ENCODE data around the gene ZP3. TPM values are rescaled to one million over a fixed set of nuclear protein-coding genes. Genes with fewer than 3 reads are reported as not detected.

Gene ZP3
- total and polyA plus RNA-seq, 2 of the 8 experiments (the other 6 are each of a cell fraction or from before 2014, with no cell fraction given), result 1.5 to 2.4 TPM

- Histone ChIP-seq H3K9ac (replicated peaks in 1 of 4; ENCODE audit: extremely low read depth in 1 of 4, low read depth in 3 of 4, low read length in 3 of 4) (no peak overlapping the region), H3K79me1 (ENCODE audit: low read depth, low read length) (no peaks in the 10 kb centered on the region), H4K20me1 (replicated peaks in 1 of 2; ENCODE audit: control insufficient read depth in 1 of 2, insufficient read depth in 2 of 2, low read length in 2 of 2) (no peaks in the 10 kb centered on the region)
Observed at GRCh38 chr7:76408121-76408560, 16.6 kb upstream of the ZP3 start.

More at GRCh38 chr7:76408121-76408560, 16.6 kb upstream of the ZP3 start:
- no peaks in the 10 kb centered on the region for H3K27me3 ChIP-seq (replicated peaks in 1 of 4; ENCODE audit: control insufficient read depth in 3 of 4, extremely low read depth in 1 of 4, insufficient read depth in 3 of 4, low read length in 3 of 4)
- ChIA-PET POLR2A (ENCODE audit: partially characterized antibody) (interaction anchor here (0.7 to 2.7 kb wide), 8 partner anchors 9 to 108 kb away, joined by 3 to 8 read pairs (median 4); partner anchors contain the start of gene YWHAG), CTCF (ENCODE audit: partially characterized antibody) (interaction anchor here (0.8 to 1.5 kb wide), 3 partner anchors 8 to 17 kb away, joined by 3 to 5 read pairs (median 4); partner anchors contain the start of gene ZP3)
- no peak overlapping the region for H2BK15ac ChIP-seq (ENCODE audit: low read length)
- H2BK20ac ChIP-seq (ENCODE audit: low read length), result no peak overlapping the region
- H3K4me1 ChIP-seq (replicated peaks in 1 of 4; ENCODE audit: control insufficient read depth in 3 of 4, insufficient read depth in 4 of 4, low read length in 3 of 4), result peaks cover 0 to 7% (median 1%) of the 10 kb centered on the region in 4 experiments; a peak in 5 of 7 replicates
- no peak overlapping the region for H3K14ac ChIP-seq (ENCODE audit: insufficient read length)
- no peak overlapping the region for H2AK5ac ChIP-seq (ENCODE audit: low read depth, low read length)
- no peak overlapping the region for H3K27ac ChIP-seq (ENCODE audit: low read depth, low read length)
- no peak overlapping the region for H3K4me3 ChIP-seq (ENCODE audit: extremely low read depth in 1 of 4, insufficient read depth in 2 of 4, low read depth in 3 of 4, low read length in 4 of 4)
- H4K8ac ChIP-seq (ENCODE audit: extremely low read depth, insufficient read depth, low read length), result no peak overlapping the region
- no peak overlapping the region for H3K56ac ChIP-seq (replicated peaks; ENCODE audit: insufficient read length, low read depth, low read length)
- H3K79me2 ChIP-seq (ENCODE audit: control insufficient read depth in 1 of 2, insufficient read depth in 2 of 2, low read length in 2 of 2), result no peaks in the 10 kb centered on the region
- H3K9me3 ChIP-seq (ENCODE audit: insufficient read depth in 2 of 2, low read depth in 1 of 2, low read length in 1 of 2), result no peaks in the 10 kb centered on the region
- TF ChIP-seq TEAD4 (IDR thresholded peaks at IDR 0.05; ENCODE audit: low read depth, low read length) (no peak), MAX (IDR thresholded peaks at IDR 0.05) (no peak), SP2 (IDR thresholded peaks at IDR 0.05; ENCODE audit: low read length) (no peak), ATF3 (IDR thresholded peaks at IDR 0.05; ENCODE audit: insufficient read depth, low read depth, low read length) (no peak), EZH2 (IDR thresholded peaks at IDR 0.05; ENCODE audit: low read depth, low read length, severe bottlenecking) (no peak), PHF8 (conservative IDR thresholded peaks at IDR 0.05; ENCODE audit: low read depth, low read length) (no peak), SIX5 (IDR thresholded peaks at IDR 0.05; ENCODE audit: low read depth, low read length) (no peak), CREB1 (IDR thresholded peaks at IDR 0.05) (no peak), CTCF (IDR thresholded peaks at IDR 0.05; ENCODE audit: control extremely low read depth in 1 of 3, insufficient read depth in 1 of 3, low read depth in 1 of 3, low read length in 3 of 3) (no peak)
- no peak overlapping the region for H3K4ac ChIP-seq (replicated peaks; ENCODE audit: insufficient read length, low read depth, low read length)
- no peak overlapping the region for H4K91ac ChIP-seq (replicated peaks; ENCODE audit: insufficient read length, low read length)
- H2BK120ac ChIP-seq (replicated peaks; ENCODE audit: low read depth, low read length), result no peak overlapping the region
- no peak for FAIRE-seq
- no peaks in the 10 kb centered on the region for H3K36me3 ChIP-seq (ENCODE audit: control insufficient read depth in 2 of 4, insufficient read depth in 4 of 4, low read length in 3 of 4)
- H2BK5ac ChIP-seq (ENCODE audit: low read depth, low read length), result no peak overlapping the region
- peak overlapping the region in 1 of 2 experiments; percentile 73; a peak in 2 of 4 replicates for H3K4me2 ChIP-seq (ENCODE audit: insufficient read depth in 1 of 2, low read depth in 2 of 2, low read length in 2 of 2)
- no peak overlapping the region for H2AFZ ChIP-seq (ENCODE audit: low read length)
- DNase-seq (ENCODE audit: low read depth in 1 of 2, low spot score in 2 of 2), result no peak
- no peak overlapping the region for H4K5ac ChIP-seq (ENCODE audit: insufficient read length, low read depth, low read length)
- H3K18ac ChIP-seq (ENCODE audit: extremely low read depth, low read length), result no peak overlapping the region
- H2BK12ac ChIP-seq (ENCODE audit: low read depth, low read length), result no peak overlapping the region
- peaks cover 2% of the 10 kb centered on the region for H3K23me2 ChIP-seq (ENCODE audit: low read depth, low read length)
- no peak overlapping the region for H3K23ac ChIP-seq (ENCODE audit: insufficient read length)
